H7 (cell line): ENCODE results near the gene POMGNT2. TPM values are rescaled to one million over a fixed set of nuclear protein-coding genes. Genes with fewer than 3 reads are reported as not detected.

Experiments
- DNase-seq: peaks from one replicate; pipeline ENCODE4 v3.0.0; 2012
- H3K27me3 ChIP-seq: 2 replicates; pipeline ENCODE4 v1.6.0; 2011; ENCODE audit warnings: mild to moderate bottlenecking, low read length; ENCODE audit not compliant: control insufficient read depth, insufficient read depth
- H3K36me3 ChIP-seq: replicated peaks from 2 replicates; pipeline ENCODE4 v1.5.1; 2011; ENCODE audit warnings: low read length; ENCODE audit not compliant: control insufficient read depth, insufficient read depth
- H3K4me3 ChIP-seq: 2 replicates; pipeline ENCODE4 v1.5.1; 2011; ENCODE audit warnings: low read depth, mild to moderate bottlenecking, control low read depth, low read length, moderate library complexity; ENCODE audit not compliant: insufficient read depth
- total RNA-seq: library from RNA; depleted of rRNA; stranded (reverse); fragments of >200 nt; shearing (Covaris generic); gene quantifications from 2 replicates; pipeline ENCODE4 v1.2.3, GENCODE V29; 2014; rRNA removed

The POMGNT2 gene
- total RNA-seq, 1 experiment from 2014 or later: 22.8 TPM

GRCh38 chr3:43032646-43033628 lies 72.9 kb downstream of the POMGNT2 start:
- DNase-seq: no peak
- no peak overlapping the region for H3K4me3 ChIP-seq
- H3K36me3 ChIP-seq: no peaks in the 10 kb centered on the region
- H3K27me3 ChIP-seq: no peaks in the 10 kb centered on the region

- DNase-seq: no peak
- H3K27me3 ChIP-seq: no peaks in the 10 kb centered on the region
- H3K36me3 ChIP-seq: no peaks in the 10 kb centered on the region
- H3K4me3 ChIP-seq: no peak overlapping the region
Observed at GRCh38 chr3:43031889-43032545, 73.9 kb downstream of the POMGNT2 start.

- H3K4me3 ChIP-seq: no peak overlapping the region
- DNase-seq: no peak
- H3K27me3 ChIP-seq: no peaks in the 10 kb centered on the region
- H3K36me3 ChIP-seq: no peaks in the 10 kb centered on the region
Observed at GRCh38 chr3:43031485-43031884, 74.4 kb downstream of the POMGNT2 start.

- H3K36me3 ChIP-seq: no peaks in the 10 kb centered on the region
- no peaks in the 10 kb centered on the region for H3K27me3 ChIP-seq
- no peak overlapping the region for H3K4me3 ChIP-seq
- DNase-seq: no peak
Observed at GRCh38 chr3:43030162-43030935, 75.5 kb downstream of the POMGNT2 start.

Other genes with a start within 250 kb of the POMGNT2 start
- gene CYP8B1, start 230.2 kb downstream of the POMGNT2 start, total RNA-seq: not detected in 2 replicates
- gene ZNF662, start 199.9 kb downstream of the POMGNT2 start, total RNA-seq: not detected in 2 replicates
- 3.4 and 4.5 TPM in 2 replicates for gene GASK1A, start 126.8 kb downstream of the POMGNT2 start, total RNA-seq
- 9.7 and 15.9 TPM in 2 replicates for gene SNRK, start 180.5 kb upstream of the POMGNT2 start, total RNA-seq